MCF 10A (cell line): Measurements from ENCODE around the gene TCL1A. TPM values are rescaled to one million over a fixed set of nuclear protein-coding genes. Genes with fewer than 3 reads are reported as not detected.

Experiments
- BruUV-seq: library from RNA; stranded (reverse); fragments of 400-500 nt; replicated peaks from 2 replicates; lab custom pipeline; 2021; lab: Mats Ljungman, UMichigan
- CTCF ChIA-PET: fragments of 300-600 bp; sonication (Branson Sonifier 250); formaldehyde crosslinking; extraction: SDS; loops from one replicate; lab custom pipeline; 2021; ENCODE audit warnings: antibody characterized with exemption, inconsistent platforms; lab: Yijun Ruan, JAX
- POLR2A ChIA-PET: fragments of 300-600, 350-650 bp; sonication (Branson Sonifier 250); formaldehyde crosslinking; extraction: SDS; loops from one replicate; lab custom pipeline; 2020; ENCODE audit warnings: antibody characterized with exemption, inconsistent platforms; lab: Yijun Ruan, JAX
- DNase-seq: peaks from one replicate; pipeline ENCODE4 v3.0.0-alpha.2; 2018; ENCODE audit not compliant: unreplicated experiment
- H3K27ac Mint-ChIP-seq: one replicate; pipeline ENCODE4 v1.8.0; 2022; ENCODE audit warnings: mild to moderate bottlenecking, low read depth, mixed read lengths; ENCODE audit not compliant: unreplicated experiment
- H3K27me3 Mint-ChIP-seq: one replicate; pipeline ENCODE4 v1.8.0; 2022; ENCODE audit warnings: mixed read lengths; ENCODE audit not compliant: insufficient read depth, unreplicated experiment
- H3K36me3 Mint-ChIP-seq: one replicate; pipeline ENCODE4 v1.8.0; 2022; ENCODE audit warnings: mild to moderate bottlenecking, moderate library complexity, mixed read lengths; ENCODE audit not compliant: insufficient read depth, unreplicated experiment
- H3K4me1 Mint-ChIP-seq: one replicate; pipeline ENCODE4 v1.8.0; 2022; ENCODE audit warnings: mixed read lengths; ENCODE audit not compliant: insufficient read depth, unreplicated experiment
- H3K4me3 Mint-ChIP-seq: one replicate; pipeline ENCODE4 v1.8.0; 2022; ENCODE audit warnings: mild to moderate bottlenecking, moderate library complexity, mixed read lengths; ENCODE audit not compliant: unreplicated experiment
- H3K9me3 Mint-ChIP-seq: one replicate; pipeline ENCODE4 v1.8.0; 2022; ENCODE audit warnings: mixed read lengths; ENCODE audit not compliant: unreplicated experiment
- CTCF ChIP-seq: fragments of 200-600 bp; IDR thresholded peaks from one replicate; pipeline ENCODE4 v1.8.0; 2022; ENCODE audit warnings: antibody characterized with exemption, mild to moderate bottlenecking; ENCODE audit not compliant: unreplicated experiment
- intact Hi-C: fragments of 100-400 bp; cut with micrococcal nuclease; formaldehyde crosslinking; loops from 2 replicates; pipeline ENCODE4 v1.14.1; 2022
- total RNA-seq: library from RNA; stranded (reverse); gene quantifications from 2 replicates; pipeline ENCODE4 v1.2.3, GENCODE V29; 2022

The TCL1A gene
- total RNA-seq, 1 experiment from 2014 or later: not detected

DNA sequence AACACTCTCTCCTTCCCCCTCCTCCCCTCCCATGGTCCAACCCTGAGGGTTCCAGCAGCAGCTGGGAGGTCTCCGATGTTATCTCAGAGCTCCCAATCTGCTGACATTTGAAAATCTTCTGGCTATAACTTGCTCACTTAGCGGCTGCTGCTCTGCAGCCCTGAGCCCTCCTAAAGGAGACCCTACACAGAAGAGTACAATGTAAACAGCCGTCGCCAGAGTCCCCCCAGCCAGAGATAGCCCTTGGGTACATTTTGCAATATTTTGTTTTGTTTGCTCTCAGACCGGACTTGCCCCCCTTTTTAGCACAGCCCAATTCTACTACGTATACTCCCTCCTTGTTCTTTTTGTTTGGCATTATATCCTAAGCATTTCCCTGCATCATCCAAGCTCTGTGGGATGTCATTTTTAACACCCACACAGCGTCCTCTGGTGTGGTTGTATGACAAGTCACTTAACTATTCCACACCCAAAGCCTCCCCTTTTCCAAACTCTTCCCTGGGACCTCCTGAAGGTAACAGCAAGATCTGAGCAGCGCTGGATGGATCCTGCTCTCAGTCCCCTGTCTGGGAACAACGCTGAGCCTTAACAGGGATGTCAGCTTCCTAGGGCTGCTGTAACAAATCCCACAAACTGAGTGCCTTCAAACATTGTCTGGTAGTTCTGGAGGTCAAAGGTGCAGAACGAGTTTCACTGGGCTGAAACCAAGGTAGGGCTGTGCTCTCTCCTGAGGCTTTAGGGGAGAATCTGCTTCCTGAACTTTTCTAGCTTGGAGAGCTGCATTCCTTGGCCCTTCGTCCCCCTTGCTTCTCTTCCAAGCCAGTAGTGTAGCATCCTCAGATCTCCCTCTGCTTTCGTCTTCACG, 53.0 kb downstream of the TCL1A start:
- ChIA-PET CTCF (interaction anchor here (0.6 to 1.1 kb wide), 2 partner anchors 113 to 309 kb away, joined by 3 to 4 read pairs; no protein-coding TSS in a partner anchor), POLR2A (no interaction called here)
- peaks cover 78% of the 10 kb centered on the region for H3K27me3 Mint-ChIP-seq
- no peaks in the 10 kb centered on the region for H3K9me3 Mint-ChIP-seq
- TF ChIP-seq CTCF: no peak
- intact Hi-C loops: no loop called here
- H3K36me3 Mint-ChIP-seq: no peaks in the 10 kb centered on the region
- H3K27ac Mint-ChIP-seq: no peak overlapping the region
- peaks cover 13% of the 10 kb centered on the region for H3K4me1 Mint-ChIP-seq
- H3K4me3 Mint-ChIP-seq: no peak overlapping the region
- no peak for DNase-seq
- no TSS peak for BruUV-seq

DNA sequence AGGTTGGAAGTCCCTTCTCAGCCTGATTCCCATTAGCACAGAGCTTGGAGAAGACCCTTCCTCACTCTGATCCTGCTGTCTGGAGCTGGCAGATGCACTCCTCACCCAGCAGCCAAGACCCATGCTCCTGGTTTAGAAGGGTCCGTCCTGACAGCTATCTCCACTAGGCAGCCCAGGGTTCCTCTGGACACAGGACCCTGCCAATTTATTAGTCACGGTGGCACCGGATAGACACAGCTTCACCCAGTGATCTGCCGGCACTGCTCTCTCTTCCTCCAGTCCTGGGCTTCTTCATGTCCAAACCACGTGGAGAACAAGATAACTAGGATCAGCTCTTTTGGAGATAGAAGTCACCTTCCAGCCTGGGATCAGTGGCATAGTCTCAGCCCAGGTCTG, 53.9 kb downstream of the TCL1A start:
- BruUV-seq: no TSS peak
- POLR2A ChIA-PET: no interaction called here
- no peak overlapping the region for H3K4me3 Mint-ChIP-seq
- H3K4me1 Mint-ChIP-seq: peaks cover 13% of the 10 kb centered on the region
- intact Hi-C loops: no loop called here
- CTCF ChIA-PET: interaction anchor here (0.6 to 1.1 kb wide), 2 partner anchors 114 to 115 kb away, joined by 3 to 4 read pairs; no protein-coding TSS in a partner anchor
- H3K36me3 Mint-ChIP-seq: no peaks in the 10 kb centered on the region
- TF ChIP-seq CTCF: no peak
- no peak overlapping the region for H3K27ac Mint-ChIP-seq
- H3K27me3 Mint-ChIP-seq: peaks cover 87% of the 10 kb centered on the region
- no peak for DNase-seq
- no peaks in the 10 kb centered on the region for H3K9me3 Mint-ChIP-seq

Other genes with a start within 250 kb of the TCL1A start
- 8.9 and 9.5 TPM in 2 replicates for gene SYNE3, start 197.5 kb downstream of the TCL1A start, total RNA-seq
- gene GLRX5, start 179.1 kb downstream of the TCL1A start, total RNA-seq: 32.2 and 39.8 TPM in 2 replicates
- gene TCL1B, start 27.7 kb downstream of the TCL1A start, total RNA-seq: not detected in 2 replicates
- gene TUNAR, start 162.7 kb upstream of the TCL1A start, total RNA-seq: not detected in 2 replicates